Measurements from ENCODE around the gene KLC1.

GRCh38 chr14:103736546-103737431 is 107.8 kb downstream of the KLC1 start:
- TF ChIP-seq, protein P1, sequence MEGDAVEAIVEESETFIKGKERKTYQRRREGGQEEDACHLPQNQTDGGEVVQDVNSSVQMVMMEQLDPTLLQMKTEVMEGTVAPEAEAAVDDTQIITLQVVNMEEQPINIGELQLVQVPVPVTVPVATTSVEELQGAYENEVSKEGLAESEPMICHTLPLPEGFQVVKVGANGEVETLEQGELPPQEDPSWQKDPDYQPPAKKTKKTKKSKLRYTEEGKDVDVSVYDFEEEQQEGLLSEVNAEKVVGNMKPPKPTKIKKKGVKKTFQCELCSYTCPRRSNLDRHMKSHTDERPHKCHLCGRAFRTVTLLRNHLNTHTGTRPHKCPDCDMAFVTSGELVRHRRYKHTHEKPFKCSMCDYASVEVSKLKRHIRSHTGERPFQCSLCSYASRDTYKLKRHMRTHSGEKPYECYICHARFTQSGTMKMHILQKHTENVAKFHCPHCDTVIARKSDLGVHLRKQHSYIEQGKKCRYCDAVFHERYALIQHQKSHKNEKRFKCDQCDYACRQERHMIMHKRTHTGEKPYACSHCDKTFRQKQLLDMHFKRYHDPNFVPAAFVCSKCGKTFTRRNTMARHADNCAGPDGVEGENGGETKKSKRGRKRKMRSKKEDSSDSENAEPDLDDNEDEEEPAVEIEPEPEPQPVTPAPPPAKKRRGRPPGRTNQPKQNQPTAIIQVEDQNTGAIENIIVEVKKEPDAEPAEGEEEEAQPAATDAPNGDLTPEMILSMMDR (conservative IDR thresholded peaks at IDR 0.05; ENCODE audit: low read depth, low read length) = no peak
- no peak for TF ChIP-seq EZH2 (IDR thresholded peaks at IDR 0.05; ENCODE audit: borderline replicate concordance, low read depth, low read length, poor library complexity, severe bottlenecking)
